ENCODE measurements around the gene DNAH5. TPM values are rescaled to one million over a fixed set of nuclear protein-coding genes. Genes with fewer than 3 reads are reported as not detected.

The DNAH5 gene
- total and polyA plus RNA-seq, 2 donors (not counting 1 experiment from before 2014, with no cell fraction given): not detected

DNA sequence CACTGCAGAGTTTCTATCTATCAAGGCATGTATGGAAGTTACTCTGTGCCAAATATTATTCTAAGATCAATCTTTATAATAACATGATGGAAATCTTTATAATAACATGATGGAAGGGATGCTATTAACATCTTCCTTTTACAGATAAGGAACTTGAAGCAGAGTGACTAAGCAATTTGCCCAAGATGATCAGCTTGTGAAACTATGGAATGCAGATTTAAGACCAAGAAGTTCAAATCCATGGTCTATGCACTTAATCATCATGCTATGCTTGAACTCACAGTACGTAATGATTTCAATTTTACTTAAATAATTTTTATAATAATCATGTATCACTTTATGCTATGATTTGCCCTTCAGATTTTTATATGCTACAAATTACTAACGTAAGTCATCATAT is 123.1 kb downstream of the DNAH5 start:
- no peak overlapping the region for H2AFZ ChIP-seq (ENCODE audit: insufficient read depth, low read depth, low read length, poor library complexity, severe bottlenecking)
- H3K9ac ChIP-seq (ENCODE audit: low read length): no peak overlapping the region
- H3K4me2 ChIP-seq (replicated peaks; ENCODE audit: low read depth, low read length, poor library complexity, severe bottlenecking): no peak overlapping the region
- H3K79me2 ChIP-seq (ENCODE audit: control insufficient read depth, insufficient read depth, low read length): no peaks in the 10 kb centered on the region
- H3K27me3 Mint-ChIP-seq: no peaks in the 10 kb centered on the region
- DNase-seq: no peak
- no peak for ATAC-seq (ENCODE audit: low read depth)
- no peak overlapping the region for H3K27ac Mint-ChIP-seq
- H3K4me1 ChIP-seq (ENCODE audit: control insufficient read depth in 2 of 2, insufficient read depth in 2 of 2, low read length in 2 of 2): no peaks in the 10 kb centered on the region
- H3K27me3 ChIP-seq (replicated peaks in 1 of 4; ENCODE audit: control extremely low read depth in 1 of 4, control insufficient read depth in 3 of 4, insufficient read depth in 4 of 4, low read length in 3 of 4): no peaks in the 10 kb centered on the region
- H3K27ac ChIP-seq (ENCODE audit: low read length in 2 of 2): no peak overlapping the region
- no peak overlapping the region for H3K4me3 Mint-ChIP-seq
- H3K9me3 Mint-ChIP-seq (ENCODE audit: insufficient read depth): peaks cover 2% of the 10 kb centered on the region
- intact Hi-C loops (cut with micrococcal nuclease): no loop called here
- no peaks in the 10 kb centered on the region for H3K9me3 ChIP-seq (ENCODE audit: control extremely low read depth in 1 of 3, control insufficient read depth in 2 of 3, insufficient read depth in 1 of 3, low read length in 2 of 3)
- H3K36me3 ChIP-seq (replicated peaks in 1 of 2; ENCODE audit: control extremely low read depth in 1 of 2, control insufficient read depth in 1 of 2, extremely low read depth in 1 of 2, insufficient read depth in 2 of 2, low read length in 1 of 2): no peaks in the 10 kb centered on the region
- WGBS (ENCODE audit: insufficient coverage): no CpG with 5 or more reads among the region's 2 CpGs
- H4K20me1 ChIP-seq (ENCODE audit: control insufficient read depth, insufficient read depth, low read length, poor library complexity, severe bottlenecking): no peaks in the 10 kb centered on the region
- TF ChIP-seq, protein P1, sequence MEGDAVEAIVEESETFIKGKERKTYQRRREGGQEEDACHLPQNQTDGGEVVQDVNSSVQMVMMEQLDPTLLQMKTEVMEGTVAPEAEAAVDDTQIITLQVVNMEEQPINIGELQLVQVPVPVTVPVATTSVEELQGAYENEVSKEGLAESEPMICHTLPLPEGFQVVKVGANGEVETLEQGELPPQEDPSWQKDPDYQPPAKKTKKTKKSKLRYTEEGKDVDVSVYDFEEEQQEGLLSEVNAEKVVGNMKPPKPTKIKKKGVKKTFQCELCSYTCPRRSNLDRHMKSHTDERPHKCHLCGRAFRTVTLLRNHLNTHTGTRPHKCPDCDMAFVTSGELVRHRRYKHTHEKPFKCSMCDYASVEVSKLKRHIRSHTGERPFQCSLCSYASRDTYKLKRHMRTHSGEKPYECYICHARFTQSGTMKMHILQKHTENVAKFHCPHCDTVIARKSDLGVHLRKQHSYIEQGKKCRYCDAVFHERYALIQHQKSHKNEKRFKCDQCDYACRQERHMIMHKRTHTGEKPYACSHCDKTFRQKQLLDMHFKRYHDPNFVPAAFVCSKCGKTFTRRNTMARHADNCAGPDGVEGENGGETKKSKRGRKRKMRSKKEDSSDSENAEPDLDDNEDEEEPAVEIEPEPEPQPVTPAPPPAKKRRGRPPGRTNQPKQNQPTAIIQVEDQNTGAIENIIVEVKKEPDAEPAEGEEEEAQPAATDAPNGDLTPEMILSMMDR (IDR thresholded peaks at IDR 0.05): no peak
- ChIA-PET POLR2A (no interaction called here), CTCF (no interaction called here)
- H3K4me1 Mint-ChIP-seq: no peaks in the 10 kb centered on the region
- H3K4me3 ChIP-seq (ENCODE audit: control extremely low read depth in 1 of 5, extremely low read depth in 1 of 5, insufficient read depth in 1 of 5, low read depth in 2 of 5, low read length in 4 of 5): no peak overlapping the region

DNA sequence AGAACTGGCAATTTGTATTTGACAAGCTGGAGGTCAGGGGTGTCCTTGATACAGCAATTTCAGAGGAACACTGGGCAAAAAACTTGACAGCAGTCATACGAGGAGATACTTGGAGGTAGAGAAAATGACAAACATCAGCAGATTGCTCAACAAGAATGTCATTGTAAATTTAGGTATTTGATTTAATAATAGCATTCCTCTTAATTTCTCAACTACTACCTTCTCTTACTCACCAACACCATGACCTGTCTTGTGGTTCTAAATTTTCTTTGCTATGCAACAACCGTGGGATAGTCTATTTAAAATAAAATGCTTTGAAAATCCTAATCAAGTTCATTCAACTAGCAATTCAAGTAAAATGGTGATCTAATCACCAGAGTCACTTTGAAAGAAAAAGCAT is 128.4 kb downstream of the DNAH5 start:
- Histone ChIP-seq H3K4me1 (ENCODE audit: control insufficient read depth in 2 of 2, insufficient read depth in 2 of 2, low read length in 2 of 2) (no peaks in the 10 kb centered on the region), H3K9me3 (ENCODE audit: control extremely low read depth in 1 of 3, control insufficient read depth in 2 of 3, insufficient read depth in 1 of 3, low read length in 2 of 3) (no peaks in the 10 kb centered on the region), H4K20me1 (ENCODE audit: control insufficient read depth, insufficient read depth, low read length, poor library complexity, severe bottlenecking) (no peaks in the 10 kb centered on the region), H3K9ac (ENCODE audit: low read length) (no peak overlapping the region), H3K79me2 (ENCODE audit: control insufficient read depth, insufficient read depth, low read length) (no peaks in the 10 kb centered on the region), H3K27ac (ENCODE audit: low read length in 2 of 2) (no peak overlapping the region), H3K27me3 (replicated peaks in 1 of 4; ENCODE audit: control extremely low read depth in 1 of 4, control insufficient read depth in 3 of 4, insufficient read depth in 4 of 4, low read length in 3 of 4) (no peaks in the 10 kb centered on the region), H2AFZ (ENCODE audit: insufficient read depth, low read depth, low read length, poor library complexity, severe bottlenecking) (no peak overlapping the region), H3K4me2 (replicated peaks; ENCODE audit: low read depth, low read length, poor library complexity, severe bottlenecking) (no peak overlapping the region), H3K4me3 (ENCODE audit: control extremely low read depth in 1 of 5, extremely low read depth in 1 of 5, insufficient read depth in 1 of 5, low read depth in 2 of 5, low read length in 4 of 5) (no peak overlapping the region), H3K36me3 (replicated peaks in 1 of 2; ENCODE audit: control extremely low read depth in 1 of 2, control insufficient read depth in 1 of 2, extremely low read depth in 1 of 2, insufficient read depth in 2 of 2, low read length in 1 of 2) (no peaks in the 10 kb centered on the region)
- intact Hi-C loops (cut with micrococcal nuclease): no loop called here
- Mint-ChIP-seq H3K4me3 (no peak overlapping the region), H3K27me3 (no peaks in the 10 kb centered on the region), H3K27ac (no peak overlapping the region), H3K9me3 (ENCODE audit: insufficient read depth) (no peaks in the 10 kb centered on the region), H3K4me1 (no peaks in the 10 kb centered on the region)
- DNase-seq (no peak), ATAC-seq (ENCODE audit: low read depth) (no peak)
- TF ChIP-seq, protein P1 (IDR thresholded peaks at IDR 0.05): no peak
- no peak for TF ChIP-seq EZH2 (IDR thresholded peaks at IDR 0.05; ENCODE audit: borderline replicate concordance, insufficient read depth, low read depth, low read length, poor library complexity, severe bottlenecking)
- WGBS (ENCODE audit: insufficient coverage): no CpG with 5 or more reads among the region's 2 CpGs
- ChIA-PET CTCF (no interaction called here), POLR2A (no interaction called here)
